ENCODE data around the gene HOXA11.

The HOXA11 gene

DNA sequence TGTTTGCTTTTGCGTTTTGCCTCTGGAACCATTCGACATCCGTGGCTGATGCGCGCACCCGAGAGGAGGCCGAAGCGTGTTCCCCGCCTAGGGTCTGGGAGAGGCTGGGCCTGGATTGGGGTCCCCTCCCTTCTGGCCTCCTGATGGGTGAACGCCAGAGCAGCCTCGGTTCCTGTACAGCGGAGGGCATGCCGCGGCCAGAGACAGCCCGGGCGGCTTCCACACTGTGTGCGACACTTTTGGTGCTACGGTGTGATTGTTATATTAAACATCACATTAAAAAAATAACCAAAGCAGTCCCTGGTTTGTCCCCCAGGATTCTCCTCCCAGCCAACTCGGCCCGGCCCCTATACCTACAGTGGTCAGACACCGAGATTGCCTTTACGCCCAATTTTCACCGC, 24.9 kb downstream of the HOXA11 start:
- Histone ChIP-seq H3K27me3 (ENCODE audit: control insufficient read depth, insufficient read depth, low read length) (peaks cover 95% of the 10 kb centered on the region), H3K4me1 (ENCODE audit: control insufficient read depth, insufficient read depth, low read length) (peaks cover 3% of the 10 kb centered on the region; the same call in 1 of the 2 replicates), H3K36me3 (ENCODE audit: control insufficient read depth, insufficient read depth, low read length) (no peaks in the 10 kb centered on the region; the same call in 1 of the 2 replicates), H3K9me3 (ENCODE audit: control insufficient read depth, insufficient read depth, low read length) (no peaks in the 10 kb centered on the region), H3K4me3 (ENCODE audit: low read length) (no peak overlapping the region), H3K27ac (ENCODE audit: low read length) (no peak overlapping the region)
- WGBS (ENCODE audit: insufficient coverage, insufficient read length), result no CpG with 5 or more reads among the region's 23 CpGs
- DNase-seq (ENCODE audit: low read depth, low spot score), result no peak

DNA sequence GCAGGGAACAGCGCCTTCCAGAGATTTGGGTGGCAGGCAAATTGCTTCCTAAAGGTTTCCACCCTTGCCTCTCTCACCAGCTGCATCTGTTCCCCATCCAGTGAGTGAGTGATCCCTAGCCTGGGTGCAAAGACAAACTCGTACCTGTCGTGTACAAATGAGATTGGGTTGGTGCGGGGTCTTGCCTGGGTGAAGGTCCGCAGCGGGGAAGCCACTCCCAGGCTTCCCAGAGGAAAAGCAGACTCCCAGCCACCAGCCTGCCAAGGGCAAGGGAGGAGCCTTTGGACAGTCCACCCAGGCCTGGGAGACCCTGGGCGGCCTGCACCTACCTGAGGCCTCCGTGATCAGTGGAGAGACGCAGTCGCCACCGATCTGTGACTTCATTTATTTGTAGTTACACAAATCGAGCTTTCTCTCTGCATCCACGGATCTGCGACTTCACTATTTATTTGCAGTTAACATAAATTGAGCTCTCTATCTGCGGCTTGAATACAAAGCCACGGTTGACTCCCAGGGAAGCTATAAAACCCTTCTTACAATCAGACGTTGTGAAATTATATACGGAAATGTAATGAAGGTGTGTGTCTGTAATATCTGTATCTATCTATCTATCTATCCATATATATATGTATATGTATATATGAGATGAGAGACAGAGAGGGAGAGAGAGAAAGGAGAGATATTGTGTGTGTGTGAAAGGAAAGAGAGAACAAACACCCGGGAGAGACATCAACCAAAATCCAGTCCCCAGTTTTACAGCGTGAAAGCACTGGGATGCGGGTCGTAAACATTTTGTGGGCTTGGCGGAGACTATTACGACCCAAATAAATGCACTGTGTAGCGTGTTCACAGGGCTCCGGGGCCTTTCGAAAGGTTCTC, 25.5 kb downstream of the HOXA11 start:
- WGBS (ENCODE audit: insufficient coverage, insufficient read length), result no CpG with 5 or more reads among the region's 27 CpGs
- no peak overlapping the region for H3K4me3 ChIP-seq (ENCODE audit: low read length)
- no peaks in the 10 kb centered on the region for H3K36me3 ChIP-seq (ENCODE audit: control insufficient read depth, insufficient read depth, low read length)
- peaks cover 95% of the 10 kb centered on the region for H3K27me3 ChIP-seq (ENCODE audit: control insufficient read depth, insufficient read depth, low read length)
- H3K9me3 ChIP-seq (ENCODE audit: control insufficient read depth, insufficient read depth, low read length), result no peaks in the 10 kb centered on the region
- no peak for DNase-seq (ENCODE audit: low read depth, low spot score)
- H3K4me1 ChIP-seq (ENCODE audit: control insufficient read depth, insufficient read depth, low read length), result peaks cover 3% of the 10 kb centered on the region; the same call in 1 of the 2 replicates
- H3K27ac ChIP-seq (ENCODE audit: low read length), result no peak overlapping the region

- Histone ChIP-seq H3K27ac (ENCODE audit: low read length) (no peak overlapping the region), H3K4me1 (ENCODE audit: control insufficient read depth, insufficient read depth, low read length) (peaks cover 3% of the 10 kb centered on the region; the same call in 1 of the 2 replicates), H3K27me3 (ENCODE audit: control insufficient read depth, insufficient read depth, low read length) (peaks cover 95% of the 10 kb centered on the region), H3K4me3 (ENCODE audit: low read length) (no peak overlapping the region), H3K36me3 (ENCODE audit: control insufficient read depth, insufficient read depth, low read length) (no peaks in the 10 kb centered on the region), H3K9me3 (ENCODE audit: control insufficient read depth, insufficient read depth, low read length) (no peaks in the 10 kb centered on the region)
- DNase-seq (ENCODE audit: low read depth, low spot score), result no peak
- no CpG with 5 or more reads among the region's 35 CpGs for whole genome bisulfite sequencing (ENCODE audit: insufficient coverage, insufficient read length)
These were observed 26.4 kb downstream of the HOXA11 start for GRCh38 chr7:27158436-27159265.

DNA sequence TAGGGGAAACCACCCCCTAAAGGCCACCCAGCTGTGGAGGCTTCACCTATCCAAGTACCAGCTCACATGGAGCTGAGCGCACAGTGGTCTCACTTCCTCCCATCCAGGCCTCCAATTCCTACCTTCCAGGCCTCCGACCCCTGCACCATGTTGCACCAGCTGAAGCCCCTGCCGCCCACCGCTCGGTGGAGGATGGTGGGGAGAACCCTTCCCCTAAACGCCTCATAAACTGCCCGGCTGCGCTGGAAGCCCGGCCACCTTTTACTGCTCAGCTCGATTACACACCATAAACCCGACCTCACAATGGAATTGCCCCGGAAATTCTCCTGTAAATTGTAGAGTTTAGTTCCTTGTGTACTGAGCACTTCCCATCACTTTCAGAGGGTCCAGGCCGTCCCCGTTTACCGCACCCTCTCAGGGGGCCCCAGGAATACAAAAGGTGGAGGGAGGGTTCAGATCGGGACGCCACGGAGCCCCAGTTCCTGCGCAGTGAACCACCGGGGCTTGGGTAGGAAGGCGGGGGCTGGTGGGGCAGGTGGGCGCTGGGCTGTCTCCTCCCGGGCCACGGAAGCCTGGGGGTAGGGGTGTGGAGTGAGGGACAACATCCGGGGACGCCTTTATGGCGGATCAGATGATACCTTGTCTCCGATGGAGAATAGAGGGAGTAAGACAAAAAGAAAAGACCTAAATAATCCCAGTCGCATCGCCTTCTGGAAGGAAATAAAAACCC, 27.2 kb downstream of the HOXA11 start:
- Histone ChIP-seq H3K9me3 (ENCODE audit: control insufficient read depth, insufficient read depth, low read length) (no peaks in the 10 kb centered on the region), H3K4me3 (ENCODE audit: low read length) (no peak overlapping the region), H3K4me1 (ENCODE audit: control insufficient read depth, insufficient read depth, low read length) (peaks cover 3% of the 10 kb centered on the region; the same call in 1 of the 2 replicates), H3K36me3 (ENCODE audit: control insufficient read depth, insufficient read depth, low read length) (no peaks in the 10 kb centered on the region), H3K27me3 (ENCODE audit: control insufficient read depth, insufficient read depth, low read length) (peaks cover 95% of the 10 kb centered on the region), H3K27ac (ENCODE audit: low read length) (no peak overlapping the region)
- DNase-seq (ENCODE audit: low read depth, low spot score), result no peak
- WGBS (ENCODE audit: insufficient coverage, insufficient read length), result no CpG with 5 or more reads among the region's 30 CpGs

- H3K27ac ChIP-seq (ENCODE audit: low read length), result no peak overlapping the region
- no peak overlapping the region for H3K4me3 ChIP-seq (ENCODE audit: low read length)
- H3K36me3 ChIP-seq (ENCODE audit: control insufficient read depth, insufficient read depth, low read length), result no peaks in the 10 kb centered on the region
- WGBS (ENCODE audit: insufficient coverage, insufficient read length), result no CpG with 5 or more reads among the region's 30 CpGs
- no peak for DNase-seq (ENCODE audit: low read depth, low spot score)
- H3K4me1 ChIP-seq (ENCODE audit: control insufficient read depth, insufficient read depth, low read length), result peaks cover 3% of the 10 kb centered on the region
- H3K9me3 ChIP-seq (ENCODE audit: control insufficient read depth, insufficient read depth, low read length), result no peaks in the 10 kb centered on the region
- H3K27me3 ChIP-seq (ENCODE audit: control insufficient read depth, insufficient read depth, low read length), result peaks cover 97% of the 10 kb centered on the region
These were observed 27.9 kb downstream of the HOXA11 start for GRCh38 chr7:27156916-27157701.

DNA sequence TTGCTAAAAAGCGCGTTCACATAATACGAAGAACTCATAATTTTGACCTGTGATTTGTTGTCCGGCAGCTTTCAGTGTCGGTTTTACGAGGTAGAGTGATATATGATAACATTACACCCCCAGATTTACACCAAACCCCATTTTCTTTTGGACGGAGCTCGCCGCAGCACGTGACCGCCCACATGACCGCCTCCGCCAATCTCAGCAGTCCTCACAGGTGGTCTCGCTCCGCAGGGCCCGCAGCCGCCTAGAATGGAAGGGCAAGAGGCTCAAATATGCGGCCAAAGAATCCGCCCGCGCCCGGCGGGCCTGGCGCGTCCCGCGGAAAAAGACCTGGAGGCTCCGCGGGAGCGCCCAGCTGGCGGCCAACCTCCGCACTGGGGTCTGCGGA, 28.5 kb downstream of the HOXA11 start, which contains the start of gene HOXA7:
TSS of gene HOXA7 (minus strand) at position 168 of the 391 bp plus-strand sequence. CDS start at position 38, 130 bp downstream.
- Histone ChIP-seq H3K9me3 (ENCODE audit: control insufficient read depth, insufficient read depth, low read length) (no peaks in the 10 kb centered on the region), H3K36me3 (ENCODE audit: control insufficient read depth, insufficient read depth, low read length) (no peaks in the 10 kb centered on the region), H3K27ac (ENCODE audit: low read length) (no peak within 1 kb of the TSS), H3K4me1 (ENCODE audit: control insufficient read depth, insufficient read depth, low read length) (peaks cover 3% of the 10 kb centered on the region), H3K27me3 (ENCODE audit: control insufficient read depth, insufficient read depth, low read length) (peaks cover 97% of the 10 kb centered on the region), H3K4me3 (ENCODE audit: low read length) (peak within 1 kb of the TSS; percentile 10; the same call in 1 of the 2 replicates)
- WGBS (ENCODE audit: insufficient coverage, insufficient read length), result no CpG with 5 or more reads among the region's 33 CpGs
- DNase-seq (ENCODE audit: low read depth, low spot score), result no peak

- WGBS (ENCODE audit: insufficient coverage, insufficient read length), result no CpG with 5 or more reads among the region's 63 CpGs
- Histone ChIP-seq H3K4me3 (ENCODE audit: low read length) (peak overlapping the region; percentile 10; the same call in 1 of the 2 replicates), H3K36me3 (ENCODE audit: control insufficient read depth, insufficient read depth, low read length) (no peaks in the 10 kb centered on the region), H3K4me1 (ENCODE audit: control insufficient read depth, insufficient read depth, low read length) (peaks cover 3% of the 10 kb centered on the region), H3K27me3 (ENCODE audit: control insufficient read depth, insufficient read depth, low read length) (peaks cover 98% of the 10 kb centered on the region), H3K9me3 (ENCODE audit: control insufficient read depth, insufficient read depth, low read length) (no peaks in the 10 kb centered on the region), H3K27ac (ENCODE audit: low read length) (no peak overlapping the region)
- DNase-seq (ENCODE audit: low read depth, low spot score), result no peak
These were observed 29.1 kb downstream of the HOXA11 start for GRCh38 chr7:27155816-27156507.

- Histone ChIP-seq H3K27ac (ENCODE audit: low read length) (no peak overlapping the region), H3K36me3 (ENCODE audit: control insufficient read depth, insufficient read depth, low read length) (no peaks in the 10 kb centered on the region), H3K9me3 (ENCODE audit: control insufficient read depth, insufficient read depth, low read length) (no peaks in the 10 kb centered on the region), H3K4me3 (ENCODE audit: low read length) (no peak overlapping the region), H3K27me3 (ENCODE audit: control insufficient read depth, insufficient read depth, low read length) (peaks cover 99% of the 10 kb centered on the region), H3K4me1 (ENCODE audit: control insufficient read depth, insufficient read depth, low read length) (peaks cover 3% of the 10 kb centered on the region)
- no peak for DNase-seq (ENCODE audit: low read depth, low spot score)
- no CpG with 5 or more reads among the region's 48 CpGs for WGBS (ENCODE audit: insufficient coverage, insufficient read length)
These were observed 29.9 kb downstream of the HOXA11 start for GRCh38 chr7:27154901-27155815.
